Amniotic stem cell (primary cell): ENCODE data around the gene HSPB9.

Experiments used
- DNase-seq: peaks from one replicate; lab custom pipeline; 2025; lab: John Stamatoyannopoulos, UW

Gene HSPB9

DNA sequence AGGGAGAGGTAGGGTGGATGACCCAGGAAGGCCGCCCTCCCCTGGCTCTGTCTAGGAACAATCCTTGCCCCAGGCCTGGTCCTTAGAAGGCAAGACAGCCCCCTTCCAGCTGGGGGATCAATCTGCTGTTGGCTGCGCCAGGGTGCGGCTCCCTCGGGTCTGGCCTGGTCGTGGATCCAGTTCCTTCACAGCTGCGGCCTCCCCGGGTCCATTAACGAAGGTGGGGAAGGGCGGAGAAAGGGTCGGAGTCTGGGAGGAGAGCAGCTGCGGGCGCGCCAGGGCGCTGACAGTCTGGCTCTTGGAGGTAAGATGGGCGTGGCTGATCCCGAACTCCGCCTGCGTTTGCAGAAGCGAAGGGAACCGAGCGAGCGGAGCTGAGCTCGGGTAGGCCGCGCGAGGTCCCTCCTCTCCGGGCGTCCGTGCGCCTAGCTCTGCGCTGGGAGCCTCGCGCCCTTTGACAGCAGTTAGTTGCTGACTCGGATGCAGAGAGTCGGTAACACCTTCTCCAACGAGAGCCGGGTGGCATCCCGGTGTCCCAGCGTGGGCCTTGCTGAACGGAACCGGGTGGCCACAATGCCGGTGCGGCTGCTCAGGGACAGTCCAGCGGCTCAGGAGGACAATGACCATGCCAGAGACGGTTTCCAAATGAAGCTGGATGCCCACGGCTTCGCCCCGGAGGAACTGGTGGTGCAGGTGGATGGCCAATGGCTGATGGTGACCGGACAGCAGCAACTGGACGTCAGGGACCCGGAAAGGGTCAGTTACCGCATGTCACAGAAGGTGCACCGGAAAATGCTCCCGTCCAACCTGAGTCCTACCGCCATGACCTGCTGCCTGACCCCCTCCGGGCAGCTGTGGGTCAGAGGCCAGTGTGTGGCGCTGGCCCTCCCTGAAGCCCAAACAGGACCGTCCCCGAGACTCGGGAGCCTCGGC lies at the start of gene HSPB9:
Gene HSPB9 (plus strand): TSS at position 434 of the 933 bp plus-strand sequence. CDS start 47 bp downstream, at position 481.
- no peak for DNase-seq

GRCh38 chr17:42075789-42076188 lies 46.8 kb upstream of the HSPB9 start:
- no peak for DNase-seq

DNA sequence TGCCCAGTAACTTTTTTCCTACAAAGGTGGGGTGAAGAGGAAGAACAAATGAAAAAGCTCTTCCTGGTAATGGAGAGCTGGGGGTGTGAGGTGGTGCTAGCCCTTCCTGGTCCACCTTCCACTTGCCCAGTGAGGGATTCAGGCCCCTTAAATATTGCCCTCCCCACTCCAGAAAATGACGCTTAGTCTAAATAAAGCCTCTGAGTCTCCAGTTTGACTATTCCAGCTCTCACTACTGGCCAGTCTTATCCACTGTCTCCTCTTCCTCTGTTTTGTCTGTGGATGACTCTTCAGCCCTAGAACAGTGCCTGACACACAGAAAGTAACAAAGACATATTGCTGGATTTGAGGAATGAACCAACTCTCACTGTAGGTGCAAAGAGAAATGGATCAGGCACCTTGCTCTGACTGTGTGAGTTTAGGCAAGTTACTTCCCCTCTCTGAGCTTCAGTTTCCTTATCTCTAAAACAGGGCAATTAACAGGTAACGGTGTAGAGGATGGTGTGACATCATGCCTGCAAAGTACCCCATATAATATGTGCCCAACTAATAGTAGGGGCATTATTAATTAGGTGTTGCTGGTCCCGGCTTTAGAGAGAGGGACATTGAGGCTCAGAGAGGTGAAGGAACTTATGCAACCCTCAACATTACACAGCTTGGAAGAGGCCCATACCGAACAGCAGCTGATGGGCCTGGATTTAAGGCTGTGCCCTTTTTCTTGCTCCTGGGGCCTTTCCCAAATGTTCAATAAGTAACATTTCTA lies 45.6 kb upstream of the HSPB9 start:
- DNase-seq: no peak

GRCh38 chr17:42077755-42078154 lies 44.8 kb upstream of the HSPB9 start:
- no peak for DNase-seq

- no peak for DNase-seq
Observed at GRCh38 chr17:42078396-42079043, 44.1 kb upstream of the HSPB9 start.

DNA sequence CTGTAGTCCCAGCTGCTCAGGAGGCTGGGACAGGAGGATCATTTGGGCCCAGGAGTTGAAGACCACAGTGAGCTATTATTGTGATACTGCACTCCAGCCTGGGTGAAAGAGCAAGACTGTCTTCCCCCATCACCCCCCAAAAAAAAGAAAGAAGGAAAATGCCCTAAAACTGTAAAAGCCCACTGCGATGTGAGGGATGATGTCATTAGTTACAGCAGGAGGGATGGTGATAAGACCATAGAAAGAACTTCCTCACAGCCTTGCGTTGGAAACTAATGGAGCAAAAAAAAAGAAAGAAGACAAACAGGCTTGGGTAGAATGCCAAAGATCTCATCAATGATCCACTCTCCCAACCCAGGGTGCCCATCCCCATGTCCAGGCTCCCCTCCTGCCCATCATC lies 43.1 kb upstream of the HSPB9 start:
- no peak for DNase-seq

DNA sequence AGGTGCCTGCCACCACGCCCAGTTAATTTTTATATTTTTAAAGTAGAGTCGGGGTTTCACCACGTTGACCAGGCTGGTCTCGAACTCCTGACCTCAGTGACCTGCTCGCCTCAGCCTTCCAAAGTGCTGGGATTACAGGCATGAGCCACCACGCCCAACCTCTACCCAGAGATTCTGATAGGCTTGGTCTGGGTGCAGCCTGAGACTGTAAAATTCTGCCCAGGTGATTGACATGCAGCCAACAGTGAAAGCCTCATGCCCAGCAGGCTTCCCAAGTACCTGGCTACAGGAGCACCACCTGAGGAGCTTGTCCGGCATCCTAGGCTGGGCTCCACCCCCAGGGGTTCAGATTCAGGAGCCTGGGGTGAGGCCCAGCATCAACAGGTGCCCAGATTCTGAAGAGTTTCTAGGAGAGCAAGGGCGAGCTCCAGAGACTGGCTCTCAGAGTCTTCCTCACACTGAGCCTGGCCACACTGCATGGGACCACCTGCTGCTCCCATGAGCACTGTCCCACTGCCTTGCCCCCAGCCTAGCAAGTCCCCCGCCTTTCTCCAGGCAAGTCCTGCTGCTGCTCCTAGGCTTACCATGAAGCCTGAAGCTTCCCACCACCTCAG lies 41.0 kb upstream of the HSPB9 start:
- DNase-seq: no peak

DNA sequence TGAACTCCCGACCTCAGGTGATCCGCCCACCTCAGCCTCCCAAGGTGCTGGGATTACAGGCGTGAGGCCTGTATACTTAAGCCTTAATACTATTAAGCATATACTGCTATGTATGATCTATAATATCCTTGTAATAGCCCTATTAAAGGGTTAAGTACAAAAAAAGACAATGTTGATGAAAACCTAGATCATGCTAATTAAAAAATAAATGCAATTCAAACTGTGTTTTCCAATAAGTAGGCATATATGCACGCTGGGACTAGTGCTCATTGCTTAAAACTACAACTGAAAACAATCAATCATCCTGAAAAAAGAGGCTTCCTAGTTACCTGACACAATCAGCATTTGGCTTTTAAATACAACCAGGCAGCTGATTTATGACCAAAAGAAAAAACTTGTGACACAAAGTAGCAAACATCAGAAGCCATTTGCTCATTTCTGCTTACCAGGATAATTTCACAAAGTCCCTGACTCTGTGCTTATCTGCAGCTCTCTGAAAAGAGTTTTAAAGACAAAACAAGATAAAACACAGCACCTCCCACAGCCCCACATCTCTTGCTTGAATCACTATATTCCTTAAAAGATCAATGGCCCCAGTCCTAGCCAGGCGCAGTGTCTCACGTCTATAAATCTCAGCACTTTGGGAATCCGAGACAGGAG lies 35.4 kb upstream of the HSPB9 start:
- DNase-seq: no peak

DNA sequence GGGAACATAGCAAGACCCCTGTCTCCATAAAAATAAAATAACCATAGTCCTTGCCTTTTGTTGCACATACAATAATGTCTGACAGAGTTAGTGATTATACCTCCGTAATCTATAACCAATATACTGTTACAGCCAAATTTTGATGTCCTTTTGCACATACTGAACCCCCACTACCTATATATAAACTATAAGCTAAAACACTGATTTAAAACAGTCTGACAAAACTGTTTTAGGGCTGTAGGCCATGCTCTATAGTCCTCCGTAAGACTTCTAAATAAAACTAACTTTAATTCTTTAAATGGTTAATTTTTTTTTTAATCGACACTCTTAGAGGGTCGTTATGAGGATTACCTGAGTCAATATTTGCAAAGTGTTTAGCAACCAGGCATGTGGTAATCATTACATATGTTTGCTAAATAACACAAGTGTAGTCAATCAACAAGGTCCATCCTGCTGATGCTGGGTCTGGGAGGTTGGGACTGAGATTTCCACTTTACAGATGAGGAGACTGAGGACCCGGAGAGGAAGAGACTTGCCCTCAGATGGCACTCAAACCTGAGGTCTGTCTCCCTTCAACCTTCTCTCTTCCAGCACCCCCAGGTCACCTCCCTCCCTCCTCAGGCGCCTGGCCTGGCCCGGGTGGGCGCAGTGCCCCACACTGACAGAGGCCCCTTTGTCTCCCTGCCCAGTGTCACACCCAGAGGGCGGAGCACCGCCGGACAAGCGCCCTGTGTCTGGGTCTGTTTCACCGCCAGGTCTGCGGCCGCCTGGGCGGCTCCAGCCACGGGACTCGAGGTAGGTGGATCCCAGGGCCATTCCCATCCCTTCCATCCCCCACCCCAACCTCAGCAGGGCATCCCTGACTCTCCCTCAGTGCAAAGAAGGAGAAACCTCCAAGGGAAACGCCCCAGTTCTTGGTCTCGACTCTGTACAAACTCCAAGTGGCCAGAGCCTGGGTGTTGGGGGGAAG lies 34.6 kb upstream of the HSPB9 start:
- DNase-seq: no peak

DNA sequence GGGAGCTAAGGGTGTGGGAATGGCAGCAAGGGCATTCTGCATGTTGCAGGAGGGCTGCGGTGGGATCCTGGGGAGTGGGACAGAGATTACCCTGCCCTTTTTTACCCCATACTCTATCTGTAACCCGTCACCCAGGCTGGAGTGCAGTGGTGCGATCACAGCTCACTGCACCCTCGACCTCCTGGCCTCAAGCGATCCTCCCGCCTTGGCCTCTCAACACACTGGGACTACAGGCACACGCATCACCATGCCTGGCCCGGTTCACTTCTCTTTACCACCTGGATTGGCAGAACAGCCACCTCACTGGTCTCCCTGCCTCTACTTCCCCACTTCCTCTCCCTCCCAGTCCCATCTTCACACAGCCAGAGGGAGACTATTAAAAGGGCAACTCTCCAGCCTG lies 33.9 kb upstream of the HSPB9 start:
- no peak for DNase-seq

DNA sequence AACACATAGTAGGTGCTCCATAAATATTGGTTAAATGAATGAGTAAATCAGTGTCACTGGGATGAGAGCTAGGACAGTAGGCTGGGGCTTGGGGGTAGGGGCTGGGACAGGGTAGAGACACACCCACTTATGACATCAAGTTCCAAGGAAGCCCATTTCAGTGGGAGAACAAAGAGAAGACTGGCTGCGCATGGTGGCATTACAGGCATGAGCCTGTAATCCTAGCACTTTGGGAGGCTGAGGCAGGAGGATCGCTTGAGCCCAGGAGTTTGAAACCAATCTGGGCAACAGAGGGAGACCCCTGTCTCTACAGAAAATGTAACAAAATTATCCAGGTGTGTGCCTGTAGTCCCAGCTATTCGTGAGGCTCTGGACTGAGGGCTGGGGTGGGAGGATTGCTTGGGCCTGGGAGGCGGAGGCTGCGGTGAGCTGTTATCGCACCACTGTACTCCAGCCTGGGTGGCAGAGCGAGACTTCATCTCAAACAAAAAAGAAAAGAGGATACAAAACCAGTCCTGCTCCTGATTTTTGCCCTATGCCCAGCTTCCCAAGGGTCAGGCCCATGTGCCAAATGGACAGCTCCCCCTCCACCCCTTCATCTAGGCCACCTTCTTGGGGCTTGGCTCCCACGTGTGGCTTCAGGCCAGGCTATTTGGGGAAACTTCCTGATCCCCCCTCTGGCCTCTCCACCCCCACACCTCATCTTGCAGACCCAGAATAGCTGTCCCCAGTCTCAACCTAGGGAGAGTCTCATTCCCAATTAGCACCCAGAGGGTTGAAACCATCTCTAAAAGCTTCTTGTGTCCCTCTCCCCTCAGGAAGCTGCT lies 31.4 kb upstream of the HSPB9 start:
- no peak for DNase-seq

- no peak for DNase-seq
Observed at GRCh38 chr17:42092939-42093338, 29.7 kb upstream of the HSPB9 start.

- DNase-seq: no peak
Observed at GRCh38 chr17:42094375-42095069, 28.1 kb upstream of the HSPB9 start.

DNA sequence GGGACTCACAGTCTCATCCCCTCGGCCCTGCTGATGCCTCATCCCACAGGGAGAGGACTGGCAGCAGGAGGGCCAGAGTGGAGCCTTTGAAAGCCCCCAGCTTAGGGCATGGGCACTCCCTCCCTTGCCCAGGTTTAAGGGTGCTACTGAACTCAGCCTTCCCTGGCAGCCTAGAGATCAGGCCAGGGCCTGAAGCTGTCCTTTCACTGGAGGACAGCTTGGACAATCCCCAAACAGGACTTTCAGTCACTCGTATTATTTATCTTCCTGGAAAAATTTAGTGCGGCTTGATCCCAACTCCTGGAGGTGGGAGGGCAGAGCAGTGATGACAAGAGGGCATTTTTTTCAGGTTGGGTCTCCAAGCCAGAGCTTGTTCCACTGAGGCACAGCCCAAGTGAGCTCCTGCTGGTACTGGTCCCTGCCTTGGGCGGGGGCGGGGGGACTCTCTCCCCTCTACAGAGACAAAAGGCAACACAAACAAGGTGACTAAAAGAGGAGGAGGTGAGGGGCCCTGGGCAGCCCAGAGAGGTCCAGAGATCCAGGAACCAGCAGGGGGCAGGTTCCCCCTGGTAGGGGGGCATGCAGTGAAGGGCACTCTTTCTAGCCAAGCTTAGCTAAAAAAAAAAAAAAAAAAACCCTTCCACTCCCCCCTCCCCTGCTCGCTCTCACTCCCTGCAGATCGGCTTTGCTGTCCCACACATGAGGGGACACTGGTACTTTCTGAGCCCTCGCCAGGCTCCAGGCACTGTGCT lies 26.1 kb upstream of the HSPB9 start:
- no peak for DNase-seq

GRCh38 chr17:42097691-42098631 lies 24.6 kb upstream of the HSPB9 start, which contains the start of gene ZNF385C:
ZNF385C (minus strand) TSS chr17:42098473; CDS start chr17:42063056, 35,417 bp downstream.
- DNase-seq: no peak

- no peak for DNase-seq
Observed at GRCh38 chr17:42098730-42099399, 23.7 kb upstream of the HSPB9 start.
